ENCODE results near the gene CTRB2. TPM values are rescaled to one million over a fixed set of nuclear protein-coding genes. Genes with fewer than 3 reads are reported as not detected.

CTRB2 gene
- total and polyA plus RNA-seq, 2 of the 8 experiments (the other 6 are each of a cell fraction or from before 2014, with no cell fraction given) = not detected

- 95% methylated on average over 7 of the region's 7 CpGs; no CpG with 5 or more reads in 1 of the 2 experiments for WGBS, 2 experiments (ENCODE audit: extremely low coverage in 1 of 2, insufficient coverage in 1 of 2, insufficient read length in 1 of 2, insufficient replicate concordance in 2 of 2, low coverage in 1 of 2, low lambda C conversion rate in 2 of 2, missing lambda C conversion rate in 1 of 2)
- TF ChIP-seq CTCF (IDR thresholded peaks at IDR 0.05; ENCODE audit: control extremely low read depth in 1 of 3, insufficient read depth in 1 of 3, low read depth in 1 of 3, low read length in 3 of 3) (peak; percentile 10 to 24 (median 19)), KDM5A (IDR thresholded peaks at IDR 0.05; ENCODE audit: low read length) (no peak), RAD21 (IDR thresholded peaks at IDR 0.05 in 1 of 2, conservative IDR thresholded peaks at IDR 0.05 in 1 of 2; ENCODE audit: low read depth in 2 of 2, low read length in 2 of 2) (peak; percentile 40 to 47), ASH2L (IDR thresholded peaks at IDR 0.05; ENCODE audit: low read length) (no peak), CBX5 (IDR thresholded peaks at IDR 0.05; ENCODE audit: low read depth, low read length) (no peak)
- Histone ChIP-seq H2BK20ac (ENCODE audit: low read length) (peak overlapping the region; percentile 72; the same call in 1 of the 2 replicates), H3K9me3 (ENCODE audit: insufficient read depth in 2 of 2, low read depth in 1 of 2, low read length in 1 of 2) (no peaks in the 10 kb centered on the region), H3K79me1 (ENCODE audit: low read depth, low read length) (peaks cover 29% of the 10 kb centered on the region), H3K79me2 (ENCODE audit: control insufficient read depth in 1 of 2, insufficient read depth in 2 of 2, low read length in 2 of 2) (peaks cover 15 to 98% of the 10 kb centered on the region in 2 experiments; a peak in 3 of 4 replicates), H3K4me1 (replicated peaks in 1 of 4; ENCODE audit: control insufficient read depth in 3 of 4, insufficient read depth in 4 of 4, low read length in 3 of 4) (peaks cover 0 to 50% (median 38%) of the 10 kb centered on the region in 4 experiments; a peak in 6 of 7 replicates), H2BK12ac (ENCODE audit: low read depth, low read length) (peak overlapping the region; percentile 18; the same call in 1 of the 2 replicates), H3K36me3 (ENCODE audit: control insufficient read depth in 2 of 4, insufficient read depth in 4 of 4, low read length in 3 of 4) (peaks cover 0 to 25% (median 10%) of the 10 kb centered on the region in 4 experiments; a peak in 6 of 8 replicates), H4K20me1 (replicated peaks in 1 of 2; ENCODE audit: control insufficient read depth in 1 of 2, insufficient read depth in 2 of 2, low read length in 2 of 2) (peaks cover 43 to 56% of the 10 kb centered on the region in 2 experiments), H3K4me3 (ENCODE audit: extremely low read depth in 1 of 4, insufficient read depth in 2 of 4, low read depth in 3 of 4, low read length in 4 of 4) (no peak overlapping the region), H3K27me3 (replicated peaks in 1 of 4; ENCODE audit: control insufficient read depth in 3 of 4, extremely low read depth in 1 of 4, insufficient read depth in 3 of 4, low read length in 3 of 4) (no peaks in the 10 kb centered on the region), H2AFZ (ENCODE audit: low read length) (no peak overlapping the region), H2BK15ac (ENCODE audit: low read length) (peak overlapping the region; percentile 6; the same call in 1 of the 2 replicates), H4K5ac (ENCODE audit: insufficient read length, low read depth, low read length) (peak overlapping the region; percentile 2), H3K23me2 (ENCODE audit: low read depth, low read length) (no peaks in the 10 kb centered on the region), H4K8ac (ENCODE audit: extremely low read depth, insufficient read depth, low read length) (no peak overlapping the region), H3K23ac (ENCODE audit: insufficient read length) (no peak overlapping the region), H2AK5ac (ENCODE audit: low read depth, low read length) (peak overlapping the region; percentile 65; the same call in 1 of the 2 replicates), H3K4me2 (ENCODE audit: insufficient read depth in 1 of 2, low read depth in 2 of 2, low read length in 2 of 2) (no peak overlapping the region), H3K9ac (replicated peaks in 1 of 4; ENCODE audit: extremely low read depth in 1 of 4, low read depth in 3 of 4, low read length in 3 of 4) (peak overlapping the region in 1 of 4 experiments; percentile 40; a peak in 2 of 7 replicates), H3K14ac (ENCODE audit: insufficient read length) (no peak overlapping the region), H2BK5ac (ENCODE audit: low read depth, low read length) (peak overlapping the region; percentile 36), H3K4ac (replicated peaks; ENCODE audit: insufficient read length, low read depth, low read length) (no peak overlapping the region), H4K91ac (replicated peaks; ENCODE audit: insufficient read length, low read length) (peak overlapping the region; percentile 66), H3K56ac (replicated peaks; ENCODE audit: insufficient read length, low read depth, low read length) (peak overlapping the region; percentile 3), H3K27ac (ENCODE audit: low read depth, low read length) (peak overlapping the region; percentile 73), H2BK120ac (replicated peaks; ENCODE audit: low read depth, low read length) (no peak overlapping the region), H3K18ac (ENCODE audit: extremely low read depth, low read length) (0 out of 2 replicates have a peak overlapping the region, but pooled peaks have one; percentile 13)
- FAIRE-seq (no peak), DNase-seq (ENCODE audit: low read depth in 1 of 2, low spot score in 2 of 2) (no peak)
- ChIA-PET POLR2A (ENCODE audit: partially characterized antibody) (interaction anchor here (1.0 to 22.7 kb wide), 4 partner anchors 5 to 189 kb away, joined by 3 to 375 read pairs (median 189); partner anchors contain the start of genes BCAR1 and CFDP1), CTCF (ENCODE audit: partially characterized antibody) (interaction anchor here (1.4 to 15.7 kb wide), 3 partner anchors 9 to 141 kb away, joined by 6 to 236 read pairs (median 10); no protein-coding TSS in a partner anchor)
These were observed 37.4 kb upstream of the CTRB2 start for GRCh38 chr16:75244225-75244809.
